Measurements from ENCODE around the gene SPEF1.

- TF ChIP-seq POLR2A (IDR thresholded peaks at IDR 0.05) = no peak
- no peak for TF ChIP-seq CTCF (IDR thresholded peaks at IDR 0.05)
Measured at GRCh38 chr20:3787324-3788014, 6.2 kb upstream of the SPEF1 start.
